Pons (tissue), 1 donor: ENCODE data around the gene DIPK1A.

Experiments
- DNase-seq: peaks from one replicate; pipeline ENCODE4 v3.0.0-alpha.2; 2016; ENCODE audit warnings: low spot score

The DIPK1A gene

DNA sequence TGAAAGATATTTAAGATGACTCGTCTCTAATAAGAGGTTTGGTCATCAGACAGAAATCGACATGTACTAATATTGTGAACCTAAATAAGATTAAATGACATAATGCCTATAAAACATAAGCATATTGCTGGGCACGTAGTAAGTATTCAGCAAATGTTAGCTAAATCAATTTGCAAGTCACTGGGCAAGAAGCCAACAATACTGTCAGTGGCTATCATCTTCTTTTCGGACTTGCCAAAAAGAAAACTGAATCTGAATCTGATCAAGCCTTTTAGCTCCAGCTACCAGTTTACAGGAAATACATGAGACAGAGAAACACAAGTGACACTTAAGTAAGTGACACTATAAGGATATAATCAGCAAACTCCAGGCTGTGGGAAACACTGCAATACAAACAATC lies 83.5 kb downstream of the DIPK1A start:
- peak; percentile 85 for DNase-seq

DNA sequence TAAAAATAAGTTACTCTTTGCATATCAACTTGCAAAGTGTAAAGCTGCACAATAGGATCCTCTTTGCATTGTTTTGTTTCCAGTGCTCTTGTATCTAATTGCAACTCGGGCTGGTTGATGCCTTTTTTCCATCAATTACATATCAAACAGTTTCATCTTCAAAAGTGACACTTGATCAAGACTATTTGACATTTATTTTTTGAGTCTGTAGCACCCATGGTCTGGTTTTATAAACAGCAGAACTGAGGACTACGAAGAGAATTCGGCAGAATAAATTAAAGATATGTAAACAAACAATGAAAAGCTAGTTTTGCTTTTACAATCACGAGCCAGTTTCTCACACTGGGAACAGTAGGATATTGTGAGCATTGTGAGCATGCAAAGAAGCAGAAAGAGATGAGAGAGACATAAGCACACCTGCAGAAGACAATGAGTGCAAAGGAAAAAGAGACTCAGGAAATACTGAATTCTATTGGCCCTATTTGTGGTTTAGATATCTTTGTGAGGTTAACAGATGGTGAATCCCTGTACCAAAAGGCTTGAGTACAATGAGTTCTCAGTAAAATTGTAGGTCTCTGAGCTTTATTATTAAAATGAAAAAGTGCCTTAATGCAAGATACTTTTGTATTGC lies 84.1 kb downstream of the DIPK1A start:
- DNase-seq = peak; percentile 92

DNA sequence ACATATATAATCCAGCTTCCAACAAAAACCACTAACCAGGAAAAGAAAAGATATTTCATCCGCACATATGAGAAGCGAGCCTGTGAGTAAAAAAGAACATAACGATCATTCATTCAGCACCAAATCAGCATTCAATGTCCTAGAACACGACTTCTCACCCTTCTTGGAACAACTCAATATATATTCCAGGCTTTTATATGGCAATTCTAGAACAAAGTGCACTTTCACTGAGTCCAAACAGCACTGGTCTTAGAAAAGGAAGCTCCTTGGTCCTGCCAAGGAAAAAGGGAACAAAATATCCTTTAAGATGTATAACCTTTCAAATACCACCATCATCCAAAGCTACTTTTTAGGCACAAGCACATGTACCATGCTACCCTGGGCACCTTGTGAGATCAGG lies 84.9 kb downstream of the DIPK1A start:
- DNase-seq = peak; percentile 86

DNA sequence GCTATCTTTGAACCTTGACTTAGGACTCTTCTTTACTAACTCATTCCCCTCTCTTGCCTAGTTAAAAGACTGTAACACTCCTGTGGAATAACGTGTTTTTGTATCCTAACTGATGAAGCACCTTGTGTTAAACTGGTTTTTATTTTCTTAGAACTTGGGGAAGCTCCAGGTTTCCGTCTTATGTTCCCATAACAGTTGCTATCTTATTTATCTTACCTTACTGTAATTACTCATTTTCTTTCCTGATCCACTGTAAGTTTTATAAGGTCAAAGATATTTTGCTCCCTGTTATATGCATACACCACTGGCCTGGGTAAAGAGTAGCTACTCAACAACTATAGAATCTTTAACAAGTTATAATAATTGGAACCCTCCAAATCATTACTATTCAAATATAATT lies 86.3 kb downstream of the DIPK1A start:
- DNase-seq = no peak

DNA sequence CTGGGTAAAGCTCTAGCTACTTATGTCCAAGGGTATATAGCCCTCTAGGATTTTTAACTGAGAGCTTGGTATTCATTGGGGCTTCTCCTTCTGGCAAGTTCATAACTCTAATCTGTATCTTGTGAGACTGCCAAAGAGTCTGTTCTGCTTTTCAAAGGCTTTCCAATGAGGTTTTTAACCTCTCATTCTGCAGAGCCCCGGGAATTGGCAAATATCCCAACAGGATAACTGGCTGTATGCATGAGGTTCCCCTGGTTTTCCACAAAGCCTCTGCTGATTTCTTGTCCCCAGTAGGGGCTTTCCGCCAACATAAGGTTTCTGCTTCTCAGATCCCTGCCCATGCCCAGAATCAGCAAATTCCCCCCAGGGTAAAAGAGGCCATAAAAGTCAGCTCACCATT lies 88.5 kb downstream of the DIPK1A start:
- DNase-seq = peak; percentile 70

DNA sequence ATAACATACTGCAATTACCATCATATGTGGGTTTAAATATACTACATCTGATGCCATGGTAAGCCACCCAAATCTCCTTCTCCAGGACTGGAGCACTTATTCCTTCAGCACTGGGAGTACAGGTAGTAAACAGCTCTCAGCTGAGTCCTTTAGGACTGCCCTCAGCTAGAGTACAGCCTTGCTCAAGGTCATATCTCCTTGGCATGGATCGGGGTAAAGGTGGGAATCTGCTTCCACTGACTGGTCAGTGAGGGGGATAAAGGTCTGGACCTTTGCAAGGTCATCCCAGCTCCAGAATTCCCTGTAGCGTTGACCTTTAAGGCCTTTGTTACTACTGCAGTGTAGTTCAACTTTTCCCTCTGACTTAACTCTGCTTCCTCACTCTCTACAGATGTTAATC lies 90.7 kb downstream of the DIPK1A start:
- no peak for DNase-seq

DNA sequence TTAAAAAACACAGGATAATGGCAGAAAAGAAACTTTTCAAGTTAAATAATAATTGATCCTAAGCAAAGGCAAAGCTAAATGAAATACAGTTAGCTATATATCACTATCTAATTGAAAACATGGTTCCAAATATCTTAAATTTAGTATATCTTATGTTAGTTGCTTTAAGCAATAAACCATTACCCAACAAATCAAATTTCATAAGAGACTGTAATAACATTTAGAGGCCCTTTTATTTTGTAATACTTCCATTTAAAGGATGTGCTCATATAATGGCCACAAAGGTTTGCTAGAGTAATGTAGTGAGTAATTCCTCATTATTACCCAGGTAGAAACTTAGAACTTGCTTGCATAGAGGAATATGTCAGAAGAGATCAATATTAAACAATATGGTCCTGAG lies 97.1 kb downstream of the DIPK1A start:
- DNase-seq = no peak

DNA sequence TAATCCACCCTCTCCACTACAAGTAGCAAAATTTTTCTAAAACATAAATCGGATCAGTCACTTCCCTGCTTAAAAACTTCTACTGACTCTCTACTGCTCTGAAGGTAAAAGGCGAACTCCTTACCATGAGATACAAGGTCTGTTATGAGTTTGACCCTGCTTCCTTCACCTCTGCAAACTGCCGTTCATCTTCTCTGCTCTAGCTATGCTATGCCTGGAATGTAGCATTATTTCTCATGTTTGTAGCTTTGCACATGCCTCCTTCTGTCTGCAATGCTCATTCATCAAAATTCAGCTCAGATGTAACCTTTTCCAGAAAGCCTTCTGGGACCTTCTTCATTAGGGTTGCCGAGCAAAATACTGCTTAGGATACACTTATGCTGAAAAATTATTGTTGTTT lies 98.7 kb downstream of the DIPK1A start:
- no peak for DNase-seq

DNA sequence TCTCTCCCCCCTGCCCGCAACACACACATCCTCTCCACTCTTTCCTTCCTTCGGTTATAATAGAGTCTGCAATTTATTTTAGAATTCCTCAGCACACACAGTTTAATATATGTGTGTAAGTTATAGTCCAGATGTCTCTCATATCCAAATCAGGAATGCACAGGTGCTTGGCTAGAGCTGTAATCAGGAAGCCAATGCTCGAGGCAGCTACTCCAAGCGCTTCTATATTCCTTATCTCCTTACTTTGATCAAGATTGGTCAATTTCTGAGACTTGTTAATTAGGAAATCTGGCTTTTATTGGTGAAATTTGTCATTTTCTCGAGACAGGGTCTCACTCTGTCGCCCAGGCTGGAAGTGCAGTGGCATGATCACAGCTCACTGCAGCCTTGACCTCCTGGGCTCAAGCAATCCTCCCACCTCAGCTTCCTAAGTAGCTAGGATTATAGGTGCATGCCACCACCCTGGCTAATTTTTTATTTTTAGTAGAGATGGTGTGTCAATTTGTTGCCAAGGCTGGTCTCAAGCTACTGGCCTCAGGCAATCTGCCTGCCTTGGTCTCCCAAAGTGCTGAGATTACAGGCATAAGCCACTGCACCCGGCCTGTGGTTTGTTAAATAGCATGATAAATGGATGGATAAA lies 101.7 kb downstream of the DIPK1A start:
- DNase-seq = no peak

DNA sequence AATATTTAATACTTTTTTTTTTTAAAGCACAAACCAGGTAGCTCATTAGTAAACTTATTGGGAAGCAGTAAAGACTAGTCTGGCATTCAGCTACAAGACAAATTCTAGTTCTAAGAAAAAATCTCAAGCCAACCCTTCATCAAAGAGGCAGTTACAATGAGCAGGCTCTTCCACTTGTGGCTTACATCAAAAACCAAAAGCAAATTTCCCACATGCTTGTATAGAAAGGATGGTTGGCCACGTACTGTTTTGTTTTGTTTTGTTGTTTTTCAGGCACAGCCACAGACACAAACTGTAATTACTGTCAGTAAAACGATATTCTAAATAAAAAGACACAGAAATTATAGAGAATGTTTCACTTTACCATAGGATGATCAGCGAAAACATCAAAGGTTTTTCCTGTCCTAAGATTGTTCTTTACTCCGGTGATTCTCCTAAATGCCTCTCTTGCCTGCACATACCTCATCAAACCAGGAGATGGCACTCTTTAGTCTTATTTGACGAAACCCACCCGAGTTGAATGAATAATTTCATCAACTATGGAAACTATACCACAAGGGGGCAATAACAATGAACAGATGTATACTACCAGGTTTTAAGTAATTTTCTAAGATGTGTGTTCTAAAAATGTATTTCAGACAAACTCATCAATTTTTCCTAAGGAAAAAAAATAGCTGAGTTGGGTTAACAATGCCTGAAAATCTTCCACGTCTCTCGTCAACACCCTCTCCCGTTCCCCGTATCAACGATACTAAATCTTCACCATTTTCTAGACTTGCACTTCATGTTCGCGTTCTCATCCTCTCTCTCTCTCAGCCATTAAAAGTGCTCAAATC lies 102.5 kb downstream of the DIPK1A start:
- DNase-seq = peak; percentile 98

DNA sequence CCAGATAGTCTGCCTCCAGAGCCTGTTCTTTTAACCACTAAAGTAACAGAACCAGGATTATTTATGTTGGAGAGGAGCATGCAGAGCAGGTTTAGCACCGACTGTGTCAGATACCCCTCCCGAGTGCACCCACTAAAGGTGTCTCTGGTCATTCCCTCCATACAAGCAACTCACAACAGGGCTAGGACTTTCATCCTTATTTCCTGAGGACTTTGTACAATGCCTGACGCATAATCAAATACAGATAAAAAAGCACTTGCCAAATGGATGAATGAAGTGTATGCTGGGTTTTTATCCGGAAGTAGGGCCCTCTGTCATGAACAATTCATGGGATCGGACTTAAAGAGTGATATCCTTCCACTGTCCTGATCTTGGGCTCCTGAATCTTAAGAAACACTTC lies 103.4 kb downstream of the DIPK1A start:
- no peak for DNase-seq

DNA sequence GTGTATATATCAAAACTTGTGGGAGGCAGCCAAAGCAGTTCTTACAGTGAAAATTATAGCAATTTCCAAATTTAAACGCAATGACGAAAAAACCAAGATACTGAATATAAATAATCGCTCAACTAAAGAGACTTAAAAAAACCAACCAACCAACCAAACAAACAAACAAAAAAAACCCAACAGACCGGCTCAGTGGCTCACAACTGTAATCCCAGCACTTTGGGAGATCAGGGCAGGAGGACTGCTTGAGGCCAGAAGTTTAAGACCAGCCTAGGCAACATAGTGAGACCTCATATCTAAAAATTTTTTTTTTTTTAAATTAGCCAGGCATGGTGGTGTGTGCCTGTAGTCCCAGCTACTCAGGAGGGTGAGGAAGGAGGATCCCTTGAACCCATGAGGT lies 106.0 kb downstream of the DIPK1A start:
- DNase-seq = no peak

DNA sequence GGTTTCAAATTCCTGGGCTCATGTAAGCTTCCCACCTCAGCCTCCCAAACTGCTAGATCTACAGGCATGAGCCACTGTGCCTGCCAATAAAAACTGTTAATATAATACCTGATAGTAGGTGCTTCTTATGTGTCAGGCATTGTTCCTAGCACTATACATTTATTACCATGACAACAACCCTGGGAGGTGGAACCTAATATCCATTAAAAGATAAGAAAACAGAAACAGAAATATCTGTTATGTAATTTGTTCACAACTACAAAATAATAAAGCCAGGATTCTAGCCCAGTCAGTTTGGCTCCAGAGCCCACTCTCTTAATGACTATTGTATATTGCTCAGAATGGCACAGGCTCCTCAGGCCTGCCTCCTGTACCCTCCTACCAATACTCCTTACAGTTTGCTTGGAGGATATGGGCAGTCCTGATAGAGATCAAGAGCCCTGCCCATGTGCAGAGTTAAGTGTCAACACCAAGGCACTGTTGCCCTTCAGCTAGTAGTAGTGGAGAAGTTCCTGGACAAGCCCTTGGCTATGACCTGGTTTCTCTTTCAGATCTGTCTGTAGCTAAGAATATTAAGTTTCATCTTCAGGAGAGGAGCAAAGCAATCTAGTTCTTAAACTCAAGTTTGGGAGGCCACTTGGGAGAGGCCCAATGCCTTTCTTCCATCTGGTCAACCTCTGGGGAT lies 107.0 kb downstream of the DIPK1A start:
- no peak for DNase-seq

DNA sequence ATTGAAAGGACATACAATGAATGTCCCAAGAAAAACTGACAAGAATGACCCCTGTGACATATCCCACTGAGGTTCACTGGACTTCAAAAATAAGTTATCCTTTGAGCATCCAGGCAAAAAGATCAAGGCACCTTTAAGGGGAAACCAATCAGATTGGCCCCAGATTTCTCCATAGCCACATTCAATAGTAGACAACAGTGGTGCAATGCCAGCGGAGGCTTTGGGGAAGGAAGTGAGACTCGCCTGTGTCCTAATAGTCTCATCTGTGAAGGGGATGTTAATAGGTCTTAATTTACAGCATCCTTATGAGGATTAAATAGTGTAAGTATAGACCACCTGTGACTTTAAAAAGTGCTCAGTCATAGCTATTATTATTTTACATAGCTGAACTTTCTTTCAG lies 108.0 kb downstream of the DIPK1A start:
- DNase-seq = peak; percentile 55

DNA sequence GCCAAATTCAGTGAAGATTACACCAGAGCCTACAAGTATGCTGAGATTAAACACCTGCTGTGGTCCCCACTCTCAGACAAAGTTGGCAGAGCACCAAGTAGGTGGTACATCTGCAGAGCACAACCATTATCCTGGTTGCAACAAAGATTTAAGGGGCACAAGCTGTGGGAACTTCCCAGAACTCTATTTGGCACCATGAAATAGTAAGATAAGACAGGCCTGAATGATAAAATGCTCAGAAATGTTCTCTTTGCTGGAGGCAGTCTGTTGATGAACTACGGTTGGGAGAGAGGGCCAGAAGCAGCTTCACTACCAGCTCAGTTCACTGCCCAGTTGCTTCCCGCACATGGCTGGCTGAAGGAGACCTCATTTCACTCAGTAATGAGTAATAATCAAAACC lies 109.5 kb downstream of the DIPK1A start:
- DNase-seq = no peak

DNA sequence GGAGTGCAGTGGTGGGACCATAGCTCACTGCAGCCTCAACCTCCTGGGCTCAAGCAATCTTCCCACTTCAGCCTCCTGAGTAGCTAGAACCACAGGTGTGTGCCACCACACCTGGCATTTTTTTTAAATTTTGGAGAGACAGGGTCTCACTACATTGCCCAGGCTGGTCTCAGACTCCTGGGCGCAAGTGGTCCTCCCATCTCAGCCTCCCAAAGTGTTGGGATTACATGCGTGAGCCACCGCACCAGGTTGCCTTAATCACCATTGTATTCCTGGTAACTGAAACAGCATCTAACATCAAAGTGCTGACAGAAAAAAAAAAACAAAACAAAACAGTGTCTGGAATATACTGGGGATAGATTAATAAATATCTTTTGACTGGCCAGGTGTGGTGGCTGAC lies 111.2 kb downstream of the DIPK1A start:
- no peak for DNase-seq

DNA sequence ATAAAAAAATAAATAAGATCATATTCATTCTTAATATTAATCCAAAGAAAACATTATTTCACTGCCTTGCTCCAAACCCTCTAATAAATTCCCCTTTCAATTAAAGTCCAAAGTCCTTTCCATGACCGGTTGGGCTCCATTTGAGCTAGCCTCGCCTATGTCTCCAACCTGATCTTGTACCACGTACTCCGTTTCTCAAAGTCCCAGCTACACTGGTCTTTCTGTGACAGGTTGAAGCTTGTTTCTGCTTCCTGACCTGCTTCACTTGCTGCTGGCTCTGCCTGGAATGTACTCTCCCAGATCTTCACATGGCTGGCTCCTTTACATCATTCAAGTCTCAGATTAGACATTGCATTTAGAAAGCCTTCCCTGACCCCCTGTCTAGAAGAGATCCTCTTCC lies 113.1 kb downstream of the DIPK1A start:
- DNase-seq = no peak

DNA sequence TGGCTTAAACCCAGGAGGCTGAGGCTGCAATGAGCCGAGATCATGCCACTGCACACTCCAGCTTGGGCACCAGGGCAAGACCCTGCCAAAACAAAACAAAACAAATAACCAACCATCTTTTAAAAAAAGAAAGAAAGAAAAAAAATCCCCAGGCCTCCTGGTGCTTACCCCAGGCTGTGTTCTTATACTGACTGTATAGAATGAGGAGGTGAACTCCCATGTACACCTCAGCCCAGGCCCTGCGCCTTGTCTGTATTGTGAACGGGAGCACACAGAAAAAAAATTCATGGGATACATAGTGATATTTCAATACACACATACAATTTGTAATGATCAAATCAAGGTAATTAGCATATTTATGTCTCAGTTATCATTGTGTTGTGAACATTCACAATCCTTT lies 115.4 kb downstream of the DIPK1A start:
- no peak for DNase-seq

DNA sequence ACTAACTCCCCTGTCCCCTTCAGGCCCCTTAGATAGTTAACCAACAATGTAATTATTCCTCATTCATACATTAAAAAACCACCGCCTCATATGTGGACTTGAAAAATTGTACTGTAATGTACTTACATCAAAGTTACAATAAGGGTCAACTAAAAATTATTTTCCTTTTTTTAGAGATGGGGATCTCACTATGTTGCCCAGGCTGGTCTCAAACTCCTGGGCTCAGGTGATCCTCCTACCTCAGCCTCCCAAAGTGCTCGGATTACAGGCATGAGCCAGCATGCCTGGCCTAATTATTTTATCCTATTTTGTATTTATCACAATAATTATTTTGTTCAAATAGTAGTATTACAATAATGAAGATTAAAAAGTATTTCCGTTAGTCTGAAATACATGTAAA lies 116.8 kb downstream of the DIPK1A start:
- no peak for DNase-seq

DNA sequence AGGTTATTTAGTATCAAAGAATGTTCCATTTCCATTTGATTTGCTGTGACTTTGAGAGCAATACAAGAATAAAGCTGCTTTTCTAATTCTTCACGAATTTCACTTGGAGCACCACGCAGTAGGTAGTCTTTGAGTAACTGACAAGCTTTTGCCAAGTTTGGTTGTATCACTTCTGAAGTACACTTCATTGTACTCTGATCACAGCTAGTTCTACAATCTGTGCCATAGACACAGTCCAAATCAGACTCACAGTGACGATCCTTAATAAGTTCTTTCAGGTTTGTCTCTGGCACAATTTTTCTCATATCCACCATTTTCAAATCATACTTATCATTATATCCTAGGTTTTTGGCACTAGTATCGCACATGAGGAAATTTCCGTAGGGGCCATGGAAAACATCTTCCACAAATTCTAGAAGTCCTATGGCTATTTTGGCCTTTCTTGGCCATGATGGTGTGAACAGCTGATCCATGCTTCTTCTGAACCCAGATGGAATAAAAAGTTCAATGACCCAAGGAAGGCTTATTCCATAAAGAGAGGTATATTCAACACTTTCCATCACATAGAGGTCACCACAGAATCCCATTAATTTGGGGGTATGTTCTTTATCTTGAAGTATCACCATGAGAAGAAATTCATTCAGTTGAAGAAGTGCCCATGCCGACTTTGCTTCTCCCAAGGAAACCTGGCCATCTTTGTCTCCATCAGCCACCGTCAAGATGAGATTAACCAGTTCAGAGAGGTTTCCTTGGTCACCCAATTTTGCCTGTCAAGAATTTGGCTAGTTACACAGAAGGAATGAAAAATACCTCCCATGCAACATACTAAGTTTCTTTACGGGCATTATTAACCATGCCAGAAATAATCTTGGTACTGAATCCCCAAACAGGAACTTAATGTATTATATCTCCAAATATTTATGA lies 117.6 kb downstream of the DIPK1A start:
- no peak for DNase-seq

DNA sequence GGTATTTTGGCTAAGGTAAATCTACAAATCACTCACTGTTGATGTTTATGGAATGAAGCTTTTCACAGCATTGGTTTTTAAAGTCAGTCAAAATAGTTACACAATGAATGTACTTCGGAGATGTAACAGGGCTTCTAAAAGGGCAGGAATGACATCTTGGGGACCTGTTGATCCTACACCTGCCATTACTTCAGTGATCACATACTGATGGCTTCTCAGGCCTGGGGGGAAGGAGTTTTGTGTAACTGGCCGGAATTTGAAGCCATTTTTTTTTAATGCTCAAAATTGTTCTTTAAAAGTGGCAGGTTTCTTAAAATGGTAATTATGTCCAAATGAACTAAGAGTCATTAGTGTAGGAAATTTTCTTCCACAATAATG lies 118.2 kb downstream of the DIPK1A start:
- no peak for DNase-seq
